T-cell (primary cell): ENCODE results near the gene ZKSCAN7. TPM values are rescaled to one million over a fixed set of nuclear protein-coding genes. Genes with fewer than 3 reads are reported as not detected.

Experiments
- ATAC-seq, 4 experiments: fragments of 200-7000 bp in 3 of 4; fragments of 150-1000 bp in 1 of 4; cut with Tn5 transposase; replicated peaks in 1 of 4; 1 replicate in 3 of 4; 2 replicates in 1 of 4; pipeline ENCODE4 v1.10.0; 2021; ENCODE audit warnings: moderate library complexity in 3 of 4, mild to moderate bottlenecking in 2 of 4, moderate number of reproducible peaks in 1 of 4
- CTCF ChIA-PET, 2 donors: fragments of 300-600 bp; sonication (Branson Sonifier 250); formaldehyde crosslinking; loops; one replicate each; lab custom pipeline; 2022; ENCODE audit warnings: antibody characterized with exemption in 2 of 2; lab: Charles Lee
- POLR2A ChIA-PET, 2 donors: fragments of 300-600 bp; sonication (Branson Sonifier 250); formaldehyde crosslinking; loops; one replicate each; lab custom pipeline; 2022; ENCODE audit warnings: antibody characterized with exemption in 2 of 2; lab: Charles Lee
- DNase-seq, 35 experiments: peaks; one replicate each; pipeline versions ENCODE4 v3.0.0 to v3.0.0-alpha.2; 2013 to 2023
- H3K27ac ChIP-seq: one replicate; pipeline ENCODE4 v1.5.1; 2013; ENCODE audit warnings: low read length
- H3K27me3 ChIP-seq, 2 experiments: replicated peaks in 1 of 2; 1 replicate in 1 of 2; 2 replicates in 1 of 2; pipeline versions ENCODE4 v1.6.1 to v1.7.0; 2013; ENCODE audit warnings: low read length in 1 of 2, mixed read lengths in 1 of 2; ENCODE audit not compliant: control insufficient read depth in 2 of 2, insufficient read depth in 2 of 2; ENCODE audit errors: extremely low read depth in 1 of 2
- H3K36me3 ChIP-seq, 2 donors: 1 replicate in 1 of 2; 2 replicates in 1 of 2; pipeline versions ENCODE4 v1.6.1 to v1.7.0; 2013; ENCODE audit warnings: low read length in 1 of 2; ENCODE audit not compliant: control insufficient read depth in 2 of 2, insufficient read depth in 1 of 2; ENCODE audit errors: extremely low read depth in 1 of 2
- H3K4me1 ChIP-seq, 2 experiments: 1 replicate in 1 of 2; 2 replicates in 1 of 2; pipeline versions ENCODE4 v1.6.1 to v1.7.0; 2013; ENCODE audit warnings: low read length in 2 of 2, mixed read lengths in 1 of 2; ENCODE audit not compliant: insufficient read depth in 2 of 2, control insufficient read depth in 1 of 2; ENCODE audit errors: extremely low read depth in 1 of 2
- H3K4me3 ChIP-seq, 2 donors: 1 replicate in 1 of 2; 2 replicates in 1 of 2; pipeline versions ENCODE4 v1.5.1 to v1.7.0; 2013; ENCODE audit warnings: mild to moderate bottlenecking in 2 of 2, low read length in 1 of 2, moderate library complexity in 1 of 2; ENCODE audit not compliant: control insufficient read depth in 1 of 2; ENCODE audit errors: extremely low read depth in 1 of 2
- H3K9me3 ChIP-seq: 2 replicates; pipeline ENCODE4 v1.7.0; 2013
- H3K27ac Mint-ChIP-seq, 2 donors: one replicate each; pipeline ENCODE4 v1.8.0; 2020 to 2021; ENCODE audit warnings: mild to moderate bottlenecking in 2 of 2, mixed read lengths in 2 of 2
- H3K27me3 Mint-ChIP-seq, 2 donors: one replicate each; pipeline ENCODE4 v1.8.0; 2021 to 2022; ENCODE audit warnings: mixed read lengths in 2 of 2
- H3K36me3 Mint-ChIP-seq: one replicate; pipeline ENCODE4 v1.8.0; 2021; ENCODE audit warnings: mixed read lengths
- H3K4me1 Mint-ChIP-seq, 3 donors: one replicate each; pipeline ENCODE4 v1.8.0; 2020 to 2022; ENCODE audit warnings: mixed read lengths in 3 of 3, mild to moderate bottlenecking in 1 of 3
- H3K4me3 Mint-ChIP-seq, 3 donors: one replicate each; pipeline ENCODE4 v1.8.0; 2020 to 2022; ENCODE audit warnings: mild to moderate bottlenecking in 3 of 3, mixed read lengths in 3 of 3, moderate library complexity in 3 of 3
- H3K9me3 Mint-ChIP-seq, 3 donors: one replicate each; pipeline ENCODE4 v1.8.0; 2020 to 2022; ENCODE audit warnings: mixed read lengths in 3 of 3
- WGBS: methylation state at CpG from one replicate; pipeline ENCODE4 v1.1.5; 2013; ENCODE audit warnings: missing lambda C conversion rate; ENCODE audit not compliant: insufficient coverage; 5-methylcytosine and 5-hydroxymethylcytosine counted together
- total RNA-seq, 35 experiments: library from RNA in 6 of 35; stranded (reverse) in 6 of 35; fragments of 120-200 nt in 1 of 35; gene quantifications; one replicate each; pipeline versions ENCODE4 v1.2.1 to v1.2.4 and lab custom pipeline; 2013 to 2026

Gene ZKSCAN7
- 1 to 10 TPM; 1.3 to 6.0 (median 4.2) TPM for total RNA-seq
- total RNA-seq (2013): 6.8 TPM
- 0.91 to 13.1 (median 2.3) reads per million in 29 experiments for total RNA-seq (lab: John Stamatoyannopoulos, UW)

GRCh38 chr3:44554626-44555592, at the start of gene ZKSCAN7:
Gene ZKSCAN7 (plus strand): TSS chr3:44555193. CDS start chr3:44557048, 1,855 bp downstream.
- Histone ChIP-seq H3K27me3 (peaks cover 0 to 10% of the 10 kb centered on the region in 2 experiments), H3K4me1 (peaks cover 3 to 14% of the 10 kb centered on the region in 2 experiments), H3K27ac (peak within 1 kb of the TSS; percentile 52), H3K9me3 (no peaks in the 10 kb centered on the region), H3K36me3 (peaks cover 0 to 2% of the 10 kb centered on the region in 2 donors), H3K4me3 (peak within 1 kb of the TSS; percentile 73 to 84)
- DNase-seq: peak in 34 of 35 experiments; percentile 4 to 60 (median 28)
- peaks cover 9% of the 10 kb centered on the region for H3K36me3 Mint-ChIP-seq
- H3K4me3 Mint-ChIP-seq: peak within 1 kb of the TSS; percentile 87 to 92 (median 90)
- peaks cover 23 to 24% (median 23%) of the 10 kb centered on the region in 3 donors for H3K4me1 Mint-ChIP-seq
- peak; percentile 57 to 82 (median 72) for ATAC-seq
- peak within 1 kb of the TSS; percentile 78 to 93 for H3K27ac Mint-ChIP-seq
- 9% methylated on average over 63 of the region's 68 CpGs for WGBS
- ChIA-PET POLR2A (interaction anchor here in 1 of 2 donors (0.6 kb wide), 2 partner anchors 10 to 44 kb away, joined by 3 read pairs; no protein-coding TSS in a partner anchor), CTCF (interaction anchor here in 1 of 2 donors (0.6 kb wide), 1 partner anchor 33 kb away, joined by 9 read pairs; no protein-coding TSS in a partner anchor)
- peaks cover 4% of the 10 kb centered on the region in 2 donors for H3K27me3 Mint-ChIP-seq
- H3K9me3 Mint-ChIP-seq: peaks cover 0 to 5% (median 0%) of the 10 kb centered on the region in 3 donors

GRCh38 chr3:44506556-44506955, 48.4 kb upstream of the ZKSCAN7 start:
- no peak overlapping the region for H3K27ac ChIP-seq
- POLR2A ChIA-PET: no interaction called here

DNA sequence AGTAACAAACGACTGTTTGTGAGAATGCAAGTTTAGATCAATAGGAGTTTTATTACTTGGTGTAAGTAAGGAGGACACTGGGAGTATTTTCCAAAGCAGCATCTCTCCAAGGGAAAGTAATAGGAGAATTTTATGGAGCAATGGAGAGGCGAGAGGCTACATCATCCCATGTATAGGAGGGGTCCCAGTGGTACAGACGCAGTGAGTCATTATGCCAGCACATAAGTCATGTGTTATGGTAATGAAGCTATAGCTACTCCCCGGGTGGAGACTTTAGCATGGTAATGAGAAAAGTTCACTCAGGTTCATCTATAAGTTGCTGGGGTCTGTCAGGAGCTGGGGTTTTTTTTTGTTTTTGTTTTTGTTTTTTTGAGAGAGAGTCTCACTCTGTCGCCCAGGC, 48.0 kb upstream of the ZKSCAN7 start:
- Histone ChIP-seq H3K4me1 (peaks cover 7 to 23% of the 10 kb centered on the region in 2 experiments), H3K36me3 (peaks cover 0 to 11% of the 10 kb centered on the region in 2 donors), H3K9me3 (peaks cover 3% of the 10 kb centered on the region), H3K27ac (no peak overlapping the region), H3K4me3 (no peak overlapping the region), H3K27me3 (no peaks in the 10 kb centered on the region)
- ATAC-seq (no peak), DNase-seq (no peak)
- Mint-ChIP-seq H3K27ac (no peak overlapping the region), H3K9me3 (peaks cover 7 to 13% (median 13%) of the 10 kb centered on the region in 3 donors), H3K4me1 (peaks cover 45 to 50% (median 49%) of the 10 kb centered on the region in 3 donors), H3K4me3 (no peak overlapping the region), H3K36me3 (peaks cover 30% of the 10 kb centered on the region), H3K27me3 (no peaks in the 10 kb centered on the region)
- CTCF ChIA-PET: no interaction called here
- WGBS: 96% methylated on average over 4 of the region's 5 CpGs
- POLR2A ChIA-PET: interaction anchor here in 1 of 2 donors (0.6 kb wide), 1 partner anchor 207 kb away, joined by 3 read pairs; no protein-coding TSS in a partner anchor

More at GRCh38 chr3:44506556-44506955, 48.4 kb upstream of the ZKSCAN7 start:
- Histone ChIP-seq H3K4me3 (no peak overlapping the region), H3K36me3 (peaks cover 0 to 15% of the 10 kb centered on the region in 2 donors), H3K9me3 (peaks cover 7% of the 10 kb centered on the region), H3K4me1 (peaks cover 7 to 20% of the 10 kb centered on the region in 2 experiments), H3K27me3 (no peaks in the 10 kb centered on the region)
- CTCF ChIA-PET: no interaction called here
- 100% methylated on average over 1 of the region's 3 CpGs for WGBS
- peaks cover 43 to 49% (median 46%) of the 10 kb centered on the region in 3 donors for H3K4me1 Mint-ChIP-seq
- no peak overlapping the region for H3K27ac Mint-ChIP-seq
- peaks cover 10 to 17% (median 16%) of the 10 kb centered on the region in 3 donors for H3K9me3 Mint-ChIP-seq
- no peaks in the 10 kb centered on the region for H3K27me3 Mint-ChIP-seq
- H3K4me3 Mint-ChIP-seq: no peak overlapping the region
- DNase-seq (no peak), ATAC-seq (no peak)
- peaks cover 34% of the 10 kb centered on the region for H3K36me3 Mint-ChIP-seq

GRCh38 chr3:44509393-44509921, 45.5 kb upstream of the ZKSCAN7 start:
- no peaks in the 10 kb centered on the region for H3K27me3 Mint-ChIP-seq
- peak overlapping the region; percentile 68 to 84 for H3K4me3 ChIP-seq
- no peak for DNase-seq
- ChIA-PET CTCF (no interaction called here), POLR2A (no interaction called here)
- peak overlapping the region; percentile 63 for H3K27ac ChIP-seq
- H3K36me3 ChIP-seq: peaks cover 0 to 4% of the 10 kb centered on the region in 2 donors
- no peaks in the 10 kb centered on the region for H3K27me3 ChIP-seq
- H3K4me1 Mint-ChIP-seq: peaks cover 41 to 52% (median 44%) of the 10 kb centered on the region in 3 donors
- peaks cover 7 to 23% of the 10 kb centered on the region in 2 experiments for H3K4me1 ChIP-seq
- 53% methylated on average over 2 of the region's 2 CpGs for WGBS
- H3K27ac Mint-ChIP-seq: peak overlapping the region; percentile 87 to 88
- ATAC-seq: no peak
- H3K9me3 ChIP-seq: no peaks in the 10 kb centered on the region
- peaks cover 16% of the 10 kb centered on the region for H3K36me3 Mint-ChIP-seq
- H3K4me3 Mint-ChIP-seq: peak overlapping the region; percentile 93 to 94 (median 94)
- H3K9me3 Mint-ChIP-seq: peaks cover 0 to 7% (median 2%) of the 10 kb centered on the region in 3 donors

DNA sequence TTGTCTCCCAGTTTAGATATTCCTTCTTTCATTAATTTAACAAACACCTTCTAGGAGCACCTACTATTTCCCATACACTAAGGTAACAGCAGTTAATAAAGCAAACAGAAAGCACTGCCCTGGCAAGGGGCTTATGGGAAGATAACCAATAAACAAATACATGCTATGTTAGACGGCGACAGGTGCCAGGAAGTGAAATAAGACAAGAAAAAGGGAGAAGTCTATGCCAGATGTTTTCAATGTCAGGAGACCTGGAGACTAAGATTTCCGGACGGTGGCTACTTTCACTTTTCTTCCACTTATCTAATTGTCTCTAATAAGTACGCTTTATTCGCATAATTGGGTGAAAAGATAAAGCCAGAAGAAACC, 45.0 kb upstream of the ZKSCAN7 start:
- WGBS: no CpG with 5 or more reads among the region's 6 CpGs
- H3K27ac ChIP-seq: peak overlapping the region; percentile 63
- peak; percentile 4 to 39 (median 27) for ATAC-seq
- H3K4me3 ChIP-seq: peak overlapping the region; percentile 68 to 84
- H3K27me3 ChIP-seq: no peaks in the 10 kb centered on the region
- Mint-ChIP-seq H3K27me3 (no peaks in the 10 kb centered on the region), H3K9me3 (peaks cover 0 to 7% (median 2%) of the 10 kb centered on the region in 3 donors), H3K4me3 (peak overlapping the region; percentile 93 to 94 (median 94)), H3K27ac (peak overlapping the region; percentile 87 to 88), H3K36me3 (peaks cover 16% of the 10 kb centered on the region), H3K4me1 (peaks cover 41 to 52% (median 43%) of the 10 kb centered on the region in 3 donors)
- peaks cover 7 to 23% of the 10 kb centered on the region in 2 experiments for H3K4me1 ChIP-seq
- peaks cover 0 to 4% of the 10 kb centered on the region in 2 donors for H3K36me3 ChIP-seq
- DNase-seq: peak in 4 of 35 experiments; percentile 1 to 45 (median 4)
- no peaks in the 10 kb centered on the region for H3K9me3 ChIP-seq
- POLR2A ChIA-PET: no interaction called here
- CTCF ChIA-PET: interaction anchor here in 1 of 2 donors (0.7 to 1.4 kb wide), 2 partner anchors 32 to 178 kb away, joined by 3 to 6 read pairs; partner anchors contain the start of gene ZNF445
